ENCODE data around the gene C8G.
A peak's percentile ranks its signal among the peaks of the same experiment; 100 is the strongest.

C8G gene

DNA sequence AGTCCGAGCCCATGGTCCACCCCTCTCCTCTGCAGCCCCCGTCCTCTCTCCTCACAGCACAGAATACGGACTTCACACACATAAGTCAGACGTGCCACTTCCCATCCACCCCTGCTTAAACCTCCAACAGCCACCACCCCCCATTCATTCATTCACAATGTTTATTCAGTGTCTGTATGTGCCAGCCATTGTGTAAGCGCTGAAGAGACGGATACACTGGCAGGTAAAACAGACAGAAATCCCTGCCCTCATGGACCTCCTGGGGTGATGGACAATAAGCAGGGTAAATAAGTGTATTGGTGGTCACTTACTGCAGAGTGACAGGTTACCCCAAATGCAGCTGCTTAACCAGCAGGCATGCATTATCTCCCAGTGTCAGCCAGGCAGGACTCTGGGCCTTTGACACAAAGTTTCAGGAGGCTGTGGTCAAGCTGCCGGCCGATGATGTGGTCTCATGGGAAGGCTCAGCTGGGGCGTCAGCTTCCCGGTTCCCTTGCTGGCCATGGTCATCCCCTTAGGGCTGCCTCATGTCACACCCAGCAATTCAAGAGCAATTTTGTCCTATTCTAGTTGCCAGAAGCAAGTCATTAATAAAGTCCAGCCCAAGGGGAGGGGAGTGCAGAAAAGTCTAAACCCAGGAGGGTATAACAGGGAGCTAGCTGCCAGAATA, 45.3 kb downstream of the C8G start:
- H3K9ac ChIP-seq = no peak overlapping the region
- no peak for TF ChIP-seq Cebpa-rat (IDR thresholded peaks at IDR 0.05)

GRCh38 chr9:136991993-136992818, 47.2 kb downstream of the C8G start, which contains the start of gene PAXX:
PAXX (plus strand) TSS chr9:136992422; CDS start chr9:136992444, 22 bp downstream.
- Histone ChIP-seq H3K36me3 (peaks cover 0 to 19% (median 8%) of the 10 kb centered on the region in 11 experiments; a peak in 10 of 22 replicates), H3K9me3 (replicated peaks in 1 of 11) (no peaks in the 10 kb centered on the region), H3K27ac (peak within 1 kb of the TSS in 10 of 11 experiments; percentile 66 to 90 (median 82); a peak in 21 of 22 replicates), H3K4me1 (peaks cover 32 to 52% (median 43%) of the 10 kb centered on the region in 10 experiments), H3K27me3 (peaks cover 0 to 18% (median 7%) of the 10 kb centered on the region in 11 experiments; a peak in 14 of 22 replicates), H4K20me1 (peaks cover 0 to 32% (median 11%) of the 10 kb centered on the region in 11 experiments; a peak in 14 of 22 replicates), H3K4me3 (peak within 1 kb of the TSS; percentile 64 to 88 (median 81)), H3K9ac (peak within 1 kb of the TSS; percentile 80 to 90 (median 85)), H3K4me2 (peak within 1 kb of the TSS; percentile 96 to 100 (median 99))
- TF ChIP-seq Cebpa-rat (IDR thresholded peaks at IDR 0.05) = no peak

More for the DNA sequence above, 45.3 kb downstream of the C8G start:
- H4K20me1 ChIP-seq = peaks cover 0 to 20% (median 11%) of the 10 kb centered on the region in 11 experiments; a peak in 14 of 22 replicates
- H3K27me3 ChIP-seq = peaks cover 11 to 36% (median 25%) of the 10 kb centered on the region in 11 experiments
- no peaks in the 10 kb centered on the region for H3K9me3 ChIP-seq (replicated peaks in 1 of 11)
- H3K4me3 ChIP-seq = no peak overlapping the region
- peaks cover 0 to 18% (median 8%) of the 10 kb centered on the region in 11 experiments; a peak in 10 of 22 replicates for H3K36me3 ChIP-seq
- H3K4me2 ChIP-seq = no peak overlapping the region
- H3K27ac ChIP-seq = no peak overlapping the region
- peaks cover 16 to 34% (median 26%) of the 10 kb centered on the region in 10 experiments for H3K4me1 ChIP-seq

DNA sequence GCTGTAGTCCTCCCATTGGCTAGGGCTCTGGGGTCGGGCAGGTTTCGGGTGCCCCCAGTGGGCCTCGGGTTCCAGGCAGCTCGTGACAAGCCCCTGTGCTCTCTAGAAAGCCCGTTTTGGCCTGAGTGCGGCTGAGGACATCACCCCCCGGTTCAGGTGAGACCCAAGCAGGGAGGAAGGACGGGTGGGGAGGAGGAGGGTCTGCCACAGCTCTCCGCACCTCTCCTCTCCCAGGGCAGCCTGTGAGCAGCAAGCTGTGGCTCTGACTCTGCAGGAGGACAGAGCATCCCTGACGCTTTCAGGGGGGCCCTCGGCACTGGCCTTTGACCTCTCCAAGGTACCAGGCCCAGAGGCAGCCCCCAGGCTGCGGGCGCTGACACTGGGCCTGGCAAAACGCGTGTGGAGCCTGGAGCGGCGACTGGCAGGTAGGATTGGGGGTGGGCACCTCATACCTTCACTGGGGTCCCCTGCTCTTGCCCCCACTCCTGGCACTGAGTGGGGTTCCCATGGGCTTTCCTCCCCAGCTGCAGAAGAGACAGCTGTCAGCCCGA, 47.9 kb downstream of the C8G start:
- Histone ChIP-seq H3K4me1 (peaks cover 39 to 59% (median 50%) of the 10 kb centered on the region in 10 experiments), H3K27me3 (peaks cover 0 to 12% (median under 1%) of the 10 kb centered on the region in 11 experiments; a peak in 6 of 22 replicates), H3K4me3 (peak overlapping the region; percentile 64 to 88 (median 81))

GRCh38 chr9:136994180-136994887, 49.3 kb downstream of the C8G start:
- no peaks in the 10 kb centered on the region; a peak in 2 of 22 replicates for H3K27me3 ChIP-seq
- H3K4me1 ChIP-seq = peaks cover 54 to 73% (median 64%) of the 10 kb centered on the region in 10 experiments
- peak overlapping the region in 1 of 10 experiments; percentile 85; a peak in 1 of 20 replicates for H3K4me3 ChIP-seq
- 0 out of 22 replicates have a peak overlapping the region, but pooled peaks of 1 of the 11 experiments have one; percentile 14 for H3K27ac ChIP-seq
- peak overlapping the region in 8 of 11 experiments; percentile 82 to 90 (median 85); a peak in 10 of 22 replicates for H3K9ac ChIP-seq
- H4K20me1 ChIP-seq = peaks cover 0 to 32% (median 11%) of the 10 kb centered on the region in 11 experiments; a peak in 14 of 22 replicates
- H3K9me3 ChIP-seq (replicated peaks in 1 of 11) = no peaks in the 10 kb centered on the region
- peaks cover 0 to 19% (median 8%) of the 10 kb centered on the region in 11 experiments; a peak in 10 of 22 replicates for H3K36me3 ChIP-seq
- TF ChIP-seq Cebpa-rat (IDR thresholded peaks at IDR 0.05) = no peak
- H3K4me2 ChIP-seq = peak overlapping the region; percentile 96 to 100 (median 99); a peak in 18 of 22 replicates

More for the DNA sequence above, 47.9 kb downstream of the C8G start:
- Histone ChIP-seq H4K20me1 (peaks cover 0 to 32% (median 11%) of the 10 kb centered on the region in 11 experiments; a peak in 14 of 22 replicates), H3K9ac (peak overlapping the region; percentile 80 to 90 (median 85)), H3K27ac (peak overlapping the region in 10 of 11 experiments; percentile 66 to 90 (median 82); a peak in 21 of 22 replicates), H3K36me3 (peaks cover 0 to 19% (median 8%) of the 10 kb centered on the region in 11 experiments; a peak in 10 of 22 replicates), H3K9me3 (replicated peaks in 1 of 11) (no peaks in the 10 kb centered on the region), H3K4me2 (peak overlapping the region; percentile 96 to 100 (median 99))
- no peak for TF ChIP-seq Cebpa-rat (IDR thresholded peaks at IDR 0.05)

DNA sequence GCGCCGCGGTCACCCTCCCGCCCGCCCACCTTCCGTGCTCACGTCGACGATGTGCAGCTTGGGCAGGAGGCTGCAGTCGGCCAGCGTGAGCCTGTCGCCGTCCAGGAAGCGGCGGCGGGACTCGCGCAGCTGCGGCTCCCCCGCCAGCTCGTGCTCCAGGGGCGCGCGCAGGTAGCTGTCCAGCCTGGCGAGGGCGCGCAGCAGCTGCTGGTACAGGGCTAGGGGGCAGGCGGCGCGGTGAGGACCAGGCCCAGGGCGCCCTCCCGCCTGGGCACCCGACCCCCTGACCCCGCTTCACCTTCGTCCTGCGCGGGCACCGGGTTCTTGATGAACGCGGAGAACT, 49.8 kb downstream of the C8G start:
- Histone ChIP-seq H3K4me3 (no peak overlapping the region), H3K4me2 (peak overlapping the region in 5 of 11 experiments; percentile 81 to 92 (median 89); a peak in 6 of 22 replicates), H4K20me1 (peaks cover 0 to 32% (median 11%) of the 10 kb centered on the region in 11 experiments; a peak in 14 of 22 replicates), H3K9ac (no peak overlapping the region), H3K9me3 (replicated peaks in 1 of 11) (no peaks in the 10 kb centered on the region), H3K27ac (no peak overlapping the region), H3K27me3 (no peaks in the 10 kb centered on the region; a peak in 2 of 22 replicates), H3K36me3 (peaks cover 0 to 19% (median 8%) of the 10 kb centered on the region in 11 experiments; a peak in 10 of 22 replicates), H3K4me1 (peaks cover 59 to 79% (median 70%) of the 10 kb centered on the region in 10 experiments)
- no peak for TF ChIP-seq Cebpa-rat (IDR thresholded peaks at IDR 0.05)

GRCh38 chr9:136995362-136995761, 50.3 kb downstream of the C8G start:
- Histone ChIP-seq H3K4me2 (peak overlapping the region in 8 of 11 experiments; percentile 81 to 92 (median 89); a peak in 13 of 22 replicates), H3K9me3 (replicated peaks in 1 of 11) (no peaks in the 10 kb centered on the region), H3K27ac (no peak overlapping the region), H3K4me1 (peaks cover 64 to 84% (median 75%) of the 10 kb centered on the region in 10 experiments), H3K9ac (no peak overlapping the region; a peak in 1 of 22 replicates), H3K27me3 (no peaks in the 10 kb centered on the region; a peak in 2 of 22 replicates), H3K4me3 (no peak overlapping the region), H3K36me3 (peaks cover 0 to 19% (median 8%) of the 10 kb centered on the region in 11 experiments; a peak in 10 of 22 replicates), H4K20me1 (peaks cover 0 to 32% (median 11%) of the 10 kb centered on the region in 11 experiments; a peak in 14 of 22 replicates)
- TF ChIP-seq Cebpa-rat (IDR thresholded peaks at IDR 0.05) = no peak

DNA sequence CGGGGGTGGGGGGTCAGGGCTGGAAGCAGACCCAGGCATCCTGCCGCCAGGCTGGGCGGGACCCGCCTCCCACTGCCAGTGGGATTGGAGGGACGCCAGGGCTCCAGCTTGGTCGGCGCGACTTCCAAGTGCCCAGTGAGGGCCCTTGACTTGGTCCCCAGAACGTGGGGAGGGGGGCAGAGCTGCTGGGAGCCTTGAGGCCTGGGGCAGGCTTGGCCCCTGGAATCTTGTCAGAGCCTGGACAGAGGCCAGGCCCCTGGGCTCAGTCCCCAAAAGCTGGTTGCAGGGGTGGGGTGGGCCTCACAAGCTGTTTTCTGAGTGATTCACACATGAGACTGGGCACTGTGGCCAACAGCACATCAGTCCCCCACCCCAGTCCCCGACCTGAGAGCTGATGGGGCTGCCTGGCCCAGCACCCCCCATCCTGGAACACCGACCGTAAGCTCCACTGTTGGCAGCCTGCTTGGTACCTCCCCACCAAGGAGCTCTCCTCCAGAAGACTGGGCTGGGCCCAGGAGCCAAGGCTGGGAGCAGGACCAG, 50.8 kb downstream of the C8G start:
- H3K4me1 ChIP-seq = peaks cover 68 to 88% (median 79%) of the 10 kb centered on the region in 10 experiments
- H3K27me3 ChIP-seq = no peaks in the 10 kb centered on the region; a peak in 1 of 22 replicates
- H3K27ac ChIP-seq = peak overlapping the region in 9 of 11 experiments; percentile 32 to 89 (median 76); a peak in 19 of 22 replicates
- no peaks in the 10 kb centered on the region for H3K9me3 ChIP-seq (replicated peaks in 1 of 11)
- H3K36me3 ChIP-seq = peaks cover 0 to 19% (median 8%) of the 10 kb centered on the region in 11 experiments; a peak in 10 of 22 replicates
- peaks cover 0 to 32% (median 11%) of the 10 kb centered on the region in 11 experiments; a peak in 14 of 22 replicates for H4K20me1 ChIP-seq
- H3K4me2 ChIP-seq = peak overlapping the region; percentile 81 to 93 (median 89)
- H3K9ac ChIP-seq = peak overlapping the region; percentile 47 to 71 (median 57); a peak in 19 of 22 replicates
- TF ChIP-seq Cebpa-rat (IDR thresholded peaks at IDR 0.05) = no peak
- peak overlapping the region in 2 of 10 experiments; percentile 40 to 44; a peak in 4 of 20 replicates for H3K4me3 ChIP-seq

Data from BLaER1 treated with 17β-estradiol and CSF1 and Interleukin-3, amounts not matched to agents 10 nM and 100 nM (cell line).